K562 (cell line): Measurements from ENCODE around the gene CKLF. TPM values are rescaled to one million over a fixed set of nuclear protein-coding genes. Genes with fewer than 3 reads are reported as not detected.

Source experiments
- ARHGAP35 ChIP-seq: fragments of 450-650 bp; IDR thresholded peaks from 2 replicates; pipeline ENCODE4 v1.6.1; 2018; ENCODE audit not compliant: partially characterized antibody
- CSDE1 ChIP-seq, 2 experiments: fragments of 450-650 bp; IDR thresholded peaks; 2 replicates each; pipeline ENCODE4 v1.6.1; 2016; ENCODE audit warnings: mild to moderate bottlenecking in 1 of 2
- HDGF ChIP-seq: fragments of 450-650 bp; IDR thresholded peaks from 2 replicates; pipeline ENCODE4 v1.6.1; 2016
- JUND ChIP-seq, 2 experiments: IDR thresholded peaks; 2 replicates in 1 of 2; 3 replicates in 1 of 2; pipeline ENCODE4 v1.6.1; 2011; ENCODE audit warnings: borderline replicate concordance in 2 of 2, low read depth in 2 of 2, low read length in 2 of 2, improper control_type of control experiment in 1 of 2, missing biosample characterization in 1 of 2, missing genetic modification characterization in 1 of 2, missing genetic modification reagents in 1 of 2
- PRMT5 ChIP-seq: sonication (generic); formaldehyde crosslinking; IDR thresholded peaks from 2 replicates; pipeline ENCODE4 v1.5.0; 2020; ENCODE audit warnings: missing genetic modification reagents
- SAFB ChIP-seq: fragments of 200-400 bp; formaldehyde crosslinking; IDR thresholded peaks from 2 replicates; pipeline ENCODE4 v1.6.1; 2017; ENCODE audit warnings: low read depth, low read length, borderline replicate concordance
- SMAD1 ChIP-seq: fragments of 150-350 bp; IDR thresholded peaks from 2 replicates; pipeline ENCODE4 v1.6.1; 2014; ENCODE audit warnings: low read length, low read depth; ENCODE audit not compliant: partially characterized antibody
- SMAD3 ChIP-seq: fragments of 450-650 bp; formaldehyde crosslinking; conservative IDR thresholded peaks from 2 replicates; pipeline ENCODE4 v1.4.0; 2020; ENCODE audit warnings: mild to moderate bottlenecking
- SMARCB1 ChIP-seq: IDR thresholded peaks from 2 replicates; pipeline ENCODE4 v1.6.1; 2011; ENCODE audit warnings: improper control_type of control experiment, low read depth; ENCODE audit not compliant: insufficient read length
- SMC3 ChIP-seq: conservative IDR thresholded peaks from 2 replicates; pipeline ENCODE4 v1.6.1; 2011; ENCODE audit warnings: low read depth, low read length, improper control_type of control experiment; ENCODE audit not compliant: insufficient read depth
- SOX6 ChIP-seq: fragments of 450-650 bp; IDR thresholded peaks from 2 replicates; pipeline ENCODE4 v1.6.1; 2014; ENCODE audit warnings: mild to moderate bottlenecking
- SRSF7 ChIP-seq: fragments of 200-400 bp; formaldehyde crosslinking; optimal IDR thresholded peaks from 2 replicates; pipeline ENCODE3; 2017; ENCODE audit warnings: mild to moderate bottlenecking, low read depth, low read length
- TBP ChIP-seq: optimal IDR thresholded peaks from 2 replicates; pipeline ENCODE3; 2011; ENCODE audit warnings: low read depth, low read length, improper control_type of control experiment
- TFAM ChIP-seq: fragments of 250-450 bp; sonication (Bioruptor Pico); conservative IDR thresholded peaks from 2 replicates; pipeline ENCODE4 v1.5.0; 2021; ENCODE audit warnings: mild to moderate bottlenecking, moderate library complexity
- U2AF1 ChIP-seq: fragments of 200-400 bp; formaldehyde crosslinking; optimal IDR thresholded peaks from 2 replicates; pipeline ENCODE3; 2017; ENCODE audit warnings: mild to moderate bottlenecking, low read depth, low read length, moderate library complexity
- ZNF232 ChIP-seq: sonication (generic); formaldehyde crosslinking; IDR thresholded peaks from 2 replicates; pipeline ENCODE4 v1.8.0; 2022; ENCODE audit warnings: mild to moderate bottlenecking, missing genetic modification reagents
- ZNF551 ChIP-seq: fragments of 250-450 bp; sonication (Bioruptor Pico); IDR thresholded peaks from 2 replicates; pipeline ENCODE4 v1.5.0; 2021; ENCODE audit warnings: mild to moderate bottlenecking, moderate library complexity
- polyA plus RNA-seq, 8 experiments: library from polyadenylated mRNA; depleted of rRNA in 4 of 8; stranded (reverse) in 5 of 8; unstranded in 3 of 8; fragments of >200 nt; fragmentation: Nextera tagmentation in 2 of 8; fragmentation: Illumina TruSeq in 1 of 8; extraction: Ambion mirVana in 2 of 8; extraction: Trizol in 1 of 8; gene quantifications; 2 replicates each; pipeline versions ENCODE4 v1.2.1 to v1.2.3, GENCODE V29; 2011 to 2014; ENCODE audit warnings: inconsistent platforms in 1 of 8, missing spikeins in 1 of 8
- total RNA-seq, 7 experiments: library from RNA; depleted of rRNA in 6 of 7; stranded (reverse); fragments of >200 nt in 6 of 7; fragmentation: Illumina TruSeq in 2 of 7; extraction: Trizol in 2 of 7; gene quantifications; 2 replicates each; pipeline versions ENCODE4 v1.2.1 to v1.2.3, GENCODE V29; 2011 to 2021; ENCODE audit warnings: low replicate concordance in 1 of 7
- TF ChIP-seq, protein P1 (sequence below): fragments of 250-450 bp; sonication (Bioruptor Pico); IDR thresholded peaks from 2 replicates; pipeline ENCODE4 v1.5.0; 2021; ENCODE audit warnings: mild to moderate bottlenecking, borderline replicate concordance
- TF ChIP-seq, protein P2 (sequence below): sonication (generic); formaldehyde crosslinking; IDR thresholded peaks from 2 replicates; pipeline ENCODE4 v1.8.0; 2022; ENCODE audit warnings: mild to moderate bottlenecking, missing genetic modification reagents
- TF ChIP-seq, protein P3 (sequence below): fragments of 250-450 bp; sonication (Bioruptor Pico); IDR thresholded peaks from 2 replicates; pipeline ENCODE4 v1.4.0; 2020; ENCODE audit warnings: mild to moderate bottlenecking, moderate library complexity, borderline replicate concordance

Gene CKLF
- total and polyA plus RNA-seq, 9 of the 15 experiments (the other 6 are each of a cell fraction or from before 2014, with no cell fraction given) = 84.8 to 322 (median 118) TPM

DNA sequence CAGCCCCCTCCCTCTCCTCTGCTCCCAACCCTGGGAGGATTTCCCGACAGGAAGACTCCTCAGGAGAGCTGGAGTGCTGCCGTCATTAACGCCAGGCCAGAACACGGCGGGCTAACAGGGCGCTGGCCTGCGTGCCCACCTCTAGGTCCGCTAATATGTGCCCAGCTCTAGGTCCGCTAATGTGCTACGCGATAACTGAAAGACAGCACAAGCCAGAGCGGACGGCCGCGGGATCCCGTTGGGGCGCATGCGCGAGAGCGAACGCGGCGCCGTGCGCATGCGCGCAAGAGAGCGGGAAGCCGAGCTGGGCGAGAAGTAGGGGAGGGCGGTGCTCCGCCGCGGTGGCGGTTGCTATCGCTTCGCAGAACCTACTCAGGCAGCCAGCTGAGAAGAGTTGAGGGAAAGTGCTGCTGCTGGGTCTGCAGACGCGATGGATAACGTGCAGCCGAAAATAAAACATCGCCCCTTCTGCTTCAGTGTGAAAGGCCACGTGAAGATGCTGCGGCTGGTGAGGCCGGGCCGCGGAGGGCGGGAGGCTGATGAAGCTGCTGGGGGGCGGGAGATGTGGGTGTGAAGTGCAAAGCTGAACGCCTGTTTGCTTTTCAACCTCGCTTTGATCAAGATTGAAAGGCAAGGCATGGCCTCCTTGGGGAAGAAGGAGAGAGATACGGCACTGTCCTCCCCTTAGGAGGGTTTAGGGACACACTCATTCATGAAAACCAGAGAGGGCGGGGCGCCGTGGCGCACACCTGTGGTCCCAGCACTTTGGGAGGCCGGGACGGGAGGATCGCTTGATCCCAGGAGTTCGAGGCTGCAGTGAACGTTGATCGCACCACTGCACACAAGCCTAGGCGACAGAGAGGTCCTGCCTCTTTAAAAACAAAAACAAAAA is at the start of gene CKLF (continued):
- 0 out of 2 replicates have a peak, but pooled peaks have one; percentile 10 for TF ChIP-seq JUND (IDR thresholded peaks at IDR 0.05; ENCODE audit: borderline replicate concordance, low read depth, low read length)
- TF ChIP-seq JUND (tag; IDR thresholded peaks at IDR 0.05; ENCODE audit: borderline replicate concordance, low read depth, low read length) = no peak; the same call in 2 of the 3 replicates
- no peak for TF ChIP-seq SMARCB1
- no peak for TF ChIP-seq HDGF
- 0 out of 2 replicates have a peak, but pooled peaks have one; percentile 46 for TF ChIP-seq SOX6
- TF ChIP-seq, protein P1, sequence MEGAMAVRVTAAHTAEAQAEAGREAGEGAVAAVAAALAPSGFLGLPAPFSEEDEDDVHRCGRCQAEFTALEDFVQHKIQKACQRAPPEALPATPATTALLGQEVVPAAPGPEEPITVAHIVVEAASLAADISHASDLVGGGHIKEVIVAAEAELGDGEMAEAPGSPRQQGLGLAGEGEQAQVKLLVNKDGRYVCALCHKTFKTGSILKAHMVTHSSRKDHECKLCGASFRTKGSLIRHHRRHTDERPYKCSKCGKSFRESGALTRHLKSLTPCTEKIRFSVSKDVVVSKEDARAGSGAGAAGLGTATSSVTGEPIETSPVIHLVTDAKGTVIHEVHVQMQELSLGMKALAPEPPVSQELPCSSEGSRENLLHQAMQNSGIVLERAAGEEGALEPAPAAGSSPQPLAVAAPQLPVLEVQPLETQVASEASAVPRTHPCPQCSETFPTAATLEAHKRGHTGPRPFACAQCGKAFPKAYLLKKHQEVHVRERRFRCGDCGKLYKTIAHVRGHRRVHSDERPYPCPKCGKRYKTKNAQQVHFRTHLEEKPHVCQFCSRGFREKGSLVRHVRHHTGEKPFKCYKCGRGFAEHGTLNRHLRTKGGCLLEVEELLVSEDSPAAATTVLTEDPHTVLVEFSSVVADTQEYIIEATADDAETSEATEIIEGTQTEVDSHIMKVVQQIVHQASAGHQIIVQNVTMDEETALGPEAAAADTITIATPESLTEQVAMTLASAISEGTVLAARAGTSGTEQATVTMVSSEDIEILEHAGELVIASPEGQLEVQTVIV (CRISPR knock-in tag) = no peak
- no peak for TF ChIP-seq U2AF1
- TF ChIP-seq, protein P2, sequence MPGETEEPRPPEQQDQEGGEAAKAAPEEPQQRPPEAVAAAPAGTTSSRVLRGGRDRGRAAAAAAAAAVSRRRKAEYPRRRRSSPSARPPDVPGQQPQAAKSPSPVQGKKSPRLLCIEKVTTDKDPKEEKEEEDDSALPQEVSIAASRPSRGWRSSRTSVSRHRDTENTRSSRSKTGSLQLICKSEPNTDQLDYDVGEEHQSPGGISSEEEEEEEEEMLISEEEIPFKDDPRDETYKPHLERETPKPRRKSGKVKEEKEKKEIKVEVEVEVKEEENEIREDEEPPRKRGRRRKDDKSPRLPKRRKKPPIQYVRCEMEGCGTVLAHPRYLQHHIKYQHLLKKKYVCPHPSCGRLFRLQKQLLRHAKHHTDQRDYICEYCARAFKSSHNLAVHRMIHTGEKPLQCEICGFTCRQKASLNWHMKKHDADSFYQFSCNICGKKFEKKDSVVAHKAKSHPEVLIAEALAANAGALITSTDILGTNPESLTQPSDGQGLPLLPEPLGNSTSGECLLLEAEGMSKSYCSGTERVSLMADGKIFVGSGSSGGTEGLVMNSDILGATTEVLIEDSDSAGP (CRISPR knock-in tag) = no peak
- peak; percentile 69; the same call in 1 of the 2 replicates for TF ChIP-seq SMAD3 (CRISPR knock-in tag)
- no peak for TF ChIP-seq SRSF7
- TF ChIP-seq SMC3 = no peak
- TF ChIP-seq ARHGAP35 = no peak
- TF ChIP-seq ZNF551 (CRISPR knock-in tag) = no peak
- TF ChIP-seq SAFB = no peak
- no peak for TF ChIP-seq PRMT5 (CRISPR knock-in tag)
- TF ChIP-seq ZNF232 (CRISPR knock-in tag) = peak; percentile 97
- peak; percentile 65 for TF ChIP-seq SMAD1
- TF ChIP-seq CSDE1 (IDR thresholded peaks at IDR 0.05) = peak in 1 of 2 experiments; percentile 76; a peak in 2 of 4 replicates
- no peak for TF ChIP-seq TFAM (CRISPR knock-in tag)
- TF ChIP-seq, protein P3, sequence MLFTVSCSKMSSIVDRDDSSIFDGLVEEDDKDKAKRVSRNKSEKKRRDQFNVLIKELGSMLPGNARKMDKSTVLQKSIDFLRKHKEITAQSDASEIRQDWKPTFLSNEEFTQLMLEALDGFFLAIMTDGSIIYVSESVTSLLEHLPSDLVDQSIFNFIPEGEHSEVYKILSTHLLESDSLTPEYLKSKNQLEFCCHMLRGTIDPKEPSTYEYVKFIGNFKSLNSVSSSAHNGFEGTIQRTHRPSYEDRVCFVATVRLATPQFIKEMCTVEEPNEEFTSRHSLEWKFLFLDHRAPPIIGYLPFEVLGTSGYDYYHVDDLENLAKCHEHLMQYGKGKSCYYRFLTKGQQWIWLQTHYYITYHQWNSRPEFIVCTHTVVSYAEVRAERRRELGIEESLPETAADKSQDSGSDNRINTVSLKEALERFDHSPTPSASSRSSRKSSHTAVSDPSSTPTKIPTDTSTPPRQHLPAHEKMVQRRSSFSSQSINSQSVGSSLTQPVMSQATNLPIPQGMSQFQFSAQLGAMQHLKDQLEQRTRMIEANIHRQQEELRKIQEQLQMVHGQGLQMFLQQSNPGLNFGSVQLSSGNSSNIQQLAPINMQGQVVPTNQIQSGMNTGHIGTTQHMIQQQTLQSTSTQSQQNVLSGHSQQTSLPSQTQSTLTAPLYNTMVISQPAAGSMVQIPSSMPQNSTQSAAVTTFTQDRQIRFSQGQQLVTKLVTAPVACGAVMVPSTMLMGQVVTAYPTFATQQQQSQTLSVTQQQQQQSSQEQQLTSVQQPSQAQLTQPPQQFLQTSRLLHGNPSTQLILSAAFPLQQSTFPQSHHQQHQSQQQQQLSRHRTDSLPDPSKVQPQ (CRISPR knock-in tag) = no peak
- TF ChIP-seq TBP = peak; percentile 77
